Activated CD8-positive, alpha-beta memory T cell treated with anti-CD3 and anti-CD28 coated beads, Interleukin-2, amount 50 U/mL, for 1 hour (primary cell): ENCODE measurements around the gene CD163.
A peak's percentile ranks its signal among the peaks of the same experiment; 100 is the strongest.
"Not testable (repeated sequence)": the region's sequence is repeated elsewhere in the genome, so short reads cannot be mapped to it uniquely, and the experiment has no call there.

ENCODE experiments used
- DNase-seq: peaks from one replicate; pipeline ENCODE4 v3.0.0-alpha.2; 2020; ENCODE audit errors: extremely low read depth

Gene CD163

DNA sequence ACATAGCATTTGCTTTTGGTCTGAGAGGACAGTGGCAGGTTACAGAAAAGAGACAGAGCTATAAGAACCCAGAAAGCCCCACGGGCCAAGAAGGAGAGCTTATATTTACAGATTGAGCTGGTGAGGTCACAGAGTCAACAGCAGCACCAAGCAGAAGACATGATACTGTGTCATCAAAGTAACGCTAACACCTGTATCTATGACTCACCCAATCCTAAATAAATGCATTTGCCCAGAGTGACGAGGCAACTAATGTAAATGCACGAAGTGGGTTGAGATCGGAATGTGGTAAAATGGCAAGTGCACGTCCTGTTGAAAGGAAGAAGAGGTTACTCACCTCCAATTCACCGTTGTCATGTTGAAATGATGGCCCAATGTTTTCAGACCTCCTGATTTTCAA lies 52.9 kb downstream of the CD163 start:
- DNase-seq, result no peak

DNA sequence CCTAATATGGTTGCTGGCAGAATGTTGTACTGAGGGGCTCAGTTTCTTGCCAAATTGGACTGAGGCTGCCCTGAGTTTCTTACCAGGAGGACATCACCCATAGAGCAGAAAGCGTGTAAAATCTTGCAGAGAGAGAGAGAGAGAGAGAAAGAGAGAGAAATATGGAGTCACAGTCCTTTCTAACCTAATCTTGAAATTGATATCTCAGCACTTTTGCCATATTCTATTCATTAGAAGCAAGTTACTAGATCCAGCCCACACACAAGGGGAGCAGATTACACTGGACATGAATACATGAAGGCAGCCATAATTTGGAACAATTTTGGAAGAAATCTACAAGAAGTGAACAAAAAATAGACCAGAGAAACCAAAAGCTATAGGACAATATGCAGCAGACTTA lies 55.5 kb downstream of the CD163 start:
- DNase-seq, result no peak

DNA sequence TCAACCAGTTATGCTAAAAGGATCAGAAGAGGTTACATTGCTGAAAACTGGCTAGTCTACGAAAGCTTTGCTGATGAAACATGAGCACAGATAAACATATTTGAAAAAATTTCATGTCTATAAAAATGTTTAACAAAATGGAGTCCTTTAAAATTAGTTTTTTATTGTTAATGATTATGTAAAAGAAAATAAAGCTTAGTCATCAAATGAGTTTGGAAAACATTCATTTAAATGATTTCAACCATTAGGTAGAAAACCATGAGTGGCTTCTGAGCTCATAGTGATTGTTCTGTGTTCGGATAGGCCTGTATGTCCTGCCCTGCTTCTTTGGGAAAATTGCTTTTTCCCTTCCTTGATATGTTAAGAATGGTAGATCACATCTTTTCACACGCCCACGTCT lies 59.0 kb downstream of the CD163 start:
- DNase-seq, result no peak

DNA sequence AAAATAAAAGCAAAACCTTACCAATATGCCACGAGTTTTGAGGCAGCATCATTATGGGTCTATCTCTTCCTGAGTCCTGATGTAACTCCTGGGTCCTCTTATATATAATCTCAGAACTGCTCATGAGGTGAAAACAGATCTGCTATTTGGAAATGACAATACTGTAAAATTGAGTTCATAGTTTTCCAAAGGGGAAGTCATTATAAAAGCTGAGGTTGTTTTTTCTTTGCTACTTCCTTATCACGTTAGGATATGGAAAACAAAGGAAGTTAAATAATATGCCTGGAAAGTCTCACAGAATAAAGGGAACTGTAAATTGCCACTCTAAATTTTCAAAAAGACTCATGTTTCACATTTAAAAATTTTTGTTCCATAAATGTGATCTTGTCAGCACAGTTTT lies 59.5 kb downstream of the CD163 start, which contains the start of gene CD163L1:
Gene CD163L1, minus strand, starts transcription at position 78 of the 400 bp plus-strand sequence. Its CDS starts 26 bp downstream, at position 52.
- no peak for DNase-seq

DNA sequence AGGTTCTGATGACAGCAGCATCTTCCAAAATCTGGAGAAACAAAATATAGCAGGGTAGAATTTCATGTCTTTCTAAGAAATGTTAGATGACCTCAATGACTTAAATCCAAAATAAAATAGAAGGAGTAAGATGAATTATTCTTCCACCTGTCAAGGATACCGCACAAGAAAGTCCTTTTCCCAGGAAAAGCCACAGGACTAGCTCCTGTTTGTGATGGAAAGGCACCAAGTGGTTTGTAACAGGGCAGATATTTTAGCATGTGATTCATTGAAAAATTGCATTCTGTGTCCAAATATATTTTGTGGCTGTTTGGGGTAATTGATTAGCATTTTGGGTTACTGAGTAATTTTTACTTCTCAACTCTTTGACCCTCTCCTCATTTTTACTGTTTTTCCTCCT lies 62.4 kb downstream of the CD163 start:
- DNase-seq, result no peak

DNA sequence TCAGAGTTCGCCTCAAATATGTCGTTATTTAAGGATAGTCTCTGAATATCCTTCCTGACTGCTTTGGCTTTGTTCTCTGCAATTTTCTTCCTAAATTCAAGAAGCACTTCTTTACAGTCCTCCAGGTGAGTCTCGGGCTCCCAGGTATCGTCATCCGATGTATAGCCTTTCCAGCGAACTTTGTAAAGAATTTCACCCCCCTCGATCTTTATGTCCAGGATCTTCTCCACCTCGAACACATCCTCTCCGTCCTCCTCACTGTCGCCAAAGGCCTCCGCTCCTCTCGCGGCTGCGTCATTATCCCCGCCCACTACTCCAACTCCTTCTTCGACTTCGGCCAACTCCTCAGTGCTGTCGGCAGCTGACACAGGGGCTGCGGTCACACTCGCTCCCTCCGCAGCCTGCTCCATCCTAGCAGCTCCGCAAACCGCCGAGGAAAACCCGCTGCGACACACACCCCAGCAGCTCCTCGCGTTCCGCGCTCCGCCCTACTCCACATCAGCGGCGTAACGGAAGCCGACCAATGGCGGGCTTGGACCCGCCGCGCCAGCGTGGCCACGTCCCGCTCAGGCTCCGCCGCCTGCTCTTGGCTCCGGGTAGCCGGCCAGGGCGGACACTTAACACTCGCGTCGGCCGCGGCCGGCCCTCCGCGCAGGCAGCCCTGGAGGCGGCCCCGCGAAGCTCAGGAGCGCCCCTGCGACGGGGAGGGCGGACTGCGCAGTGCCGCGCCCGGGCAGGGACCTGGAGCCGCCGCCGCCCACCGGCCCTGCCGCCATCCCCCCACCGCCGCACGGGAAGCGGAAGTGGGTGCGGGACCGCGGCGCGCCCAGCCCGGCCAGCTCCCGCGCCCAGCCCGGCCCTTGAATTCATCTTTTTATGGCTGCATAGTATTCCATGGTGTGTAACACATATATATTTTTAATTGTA lies 63.7 kb downstream of the CD163 start:
- DNase-seq, result peak; percentile 1

DNA sequence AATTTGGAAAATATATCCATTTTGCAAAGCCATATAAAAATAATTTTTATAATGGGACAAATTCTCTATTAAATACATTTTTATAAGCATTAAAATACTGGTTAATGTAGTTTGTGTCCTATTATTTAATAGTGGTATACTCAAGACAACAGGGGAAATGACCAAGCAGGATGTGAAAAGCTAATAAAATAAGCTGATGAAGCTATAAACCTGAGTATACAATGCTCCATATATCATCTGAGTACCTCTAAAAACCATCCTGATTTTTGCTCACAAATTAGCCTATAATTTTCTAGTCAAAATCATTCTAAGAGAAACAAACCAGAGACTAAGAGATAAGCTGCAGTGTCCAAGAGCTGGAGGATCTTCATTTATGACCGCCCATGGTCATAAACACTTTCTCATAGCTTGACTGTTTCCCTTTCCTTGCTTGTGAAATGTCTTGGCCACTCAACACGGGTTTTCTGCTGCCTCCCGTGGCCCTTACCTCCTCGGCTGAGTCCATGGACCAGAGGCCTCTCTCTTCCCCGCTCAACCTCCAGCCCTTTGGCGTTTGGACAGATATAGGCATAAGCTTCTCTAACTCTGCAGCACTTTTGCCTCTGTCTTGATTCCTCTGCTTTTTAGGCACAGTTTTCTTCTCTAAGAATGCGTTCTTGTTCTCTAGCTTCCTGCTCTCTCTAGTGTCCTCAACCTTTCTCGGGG lies 65.1 kb downstream of the CD163 start:
- not testable (repeated sequence) for DNase-seq

DNA sequence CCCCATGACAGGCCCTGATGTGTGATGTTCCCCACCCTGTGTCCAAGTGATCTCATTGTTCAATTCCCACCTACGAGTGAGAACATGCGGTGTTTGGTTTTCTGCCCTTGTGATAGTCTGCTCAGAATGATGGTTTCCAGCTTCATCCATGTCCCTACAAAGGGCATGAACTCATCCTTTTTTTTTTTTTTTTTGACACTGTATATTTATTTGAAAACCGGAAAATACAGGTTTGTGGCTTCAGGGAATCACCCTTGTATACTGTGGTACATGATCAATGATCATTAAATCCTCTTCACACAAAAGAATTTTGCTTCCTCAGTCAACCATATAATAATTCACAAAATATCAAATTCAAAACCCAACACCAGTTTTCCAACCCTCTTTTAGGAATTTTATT lies 66.1 kb downstream of the CD163 start:
- not testable (repeated sequence) for DNase-seq

DNA sequence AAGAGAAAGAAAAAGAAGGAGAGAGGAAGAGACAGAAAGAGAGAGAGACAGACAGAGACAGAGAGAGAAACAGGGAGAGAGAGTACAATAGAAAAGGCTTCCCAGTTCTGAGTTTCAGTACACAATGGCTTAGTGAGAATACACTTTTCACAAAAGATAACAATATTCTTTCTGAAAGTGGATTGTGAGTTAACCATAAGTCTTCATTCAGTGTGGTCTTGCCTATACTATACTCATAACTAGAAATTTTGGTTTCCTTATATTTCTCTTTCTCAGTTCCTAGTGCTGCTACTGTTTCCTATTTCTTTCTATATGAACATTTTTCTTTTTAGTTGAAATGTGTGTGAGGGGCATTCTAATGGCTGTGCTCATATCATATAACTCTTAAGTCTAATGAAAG lies 68.9 kb downstream of the CD163 start:
- no peak for DNase-seq

DNA sequence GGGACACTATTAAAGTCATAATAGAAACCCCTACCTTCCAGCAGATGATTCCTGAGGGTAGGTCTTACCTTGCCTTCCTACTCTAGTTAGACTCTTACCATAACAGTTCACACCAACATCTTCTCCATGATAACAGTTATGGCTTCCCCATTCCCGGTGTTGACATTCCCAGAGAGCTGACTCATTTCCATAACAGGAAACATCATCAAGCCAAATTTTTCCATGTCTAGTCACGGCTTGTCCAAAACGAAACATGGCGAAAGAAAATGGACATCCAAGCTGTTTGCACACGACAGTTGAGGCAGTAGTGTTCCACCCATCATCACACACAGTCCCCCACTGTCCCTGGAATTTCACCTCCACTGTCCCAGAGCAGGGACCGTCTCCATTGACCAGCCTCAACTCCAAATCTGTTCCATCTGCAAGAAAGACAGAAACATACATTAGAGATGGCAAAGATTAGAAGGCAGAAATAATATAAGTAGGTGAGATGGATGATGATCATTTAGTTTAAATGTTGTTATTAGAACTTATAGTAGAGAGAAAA lies 70.2 kb downstream of the CD163 start:
- DNase-seq, result no peak

DNA sequence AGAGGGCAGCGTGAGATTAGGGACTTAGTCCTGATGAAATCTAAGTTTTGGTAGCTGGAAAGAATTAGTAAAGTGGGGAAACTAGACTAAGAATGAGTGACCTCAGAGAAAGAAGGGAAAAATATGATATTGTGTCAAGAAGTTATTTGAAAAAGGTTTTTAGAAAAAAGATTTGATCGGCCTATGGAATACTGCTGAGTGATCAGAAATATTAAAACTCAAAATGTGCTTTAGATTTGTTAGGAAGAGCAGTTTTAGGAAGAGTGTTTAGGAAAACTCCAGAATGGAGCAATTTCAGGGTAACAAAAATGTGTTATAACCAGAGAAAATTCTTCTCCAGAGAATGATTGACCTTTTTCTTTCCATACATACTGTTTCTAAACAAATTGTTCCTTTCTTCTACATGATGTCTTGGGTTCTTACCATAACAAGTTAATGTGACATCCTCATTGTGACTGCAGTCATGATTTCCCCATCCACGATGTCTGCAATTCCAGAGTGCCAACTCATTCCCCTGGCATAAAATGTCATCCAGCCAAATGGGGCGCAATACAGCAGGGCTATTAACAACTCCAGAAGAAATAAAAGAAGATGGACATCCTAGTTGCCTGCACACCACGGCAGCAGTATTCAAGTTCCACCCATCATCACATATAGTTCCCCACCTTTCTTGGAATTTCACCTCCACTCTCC lies 71.4 kb downstream of the CD163 start:
- DNase-seq, result no peak
